Measurements from ENCODE around the gene SLX9. TPM values are rescaled to one million over a fixed set of nuclear protein-coding genes. Genes with fewer than 3 reads are reported as not detected.
"Not testable (repeated sequence)": the region's sequence is repeated elsewhere in the genome, so short reads cannot be mapped to it uniquely, and the experiment has no call there.

SLX9 gene
- total RNA-seq, 1 donor from 2014 or later = 49.3 TPM

DNA sequence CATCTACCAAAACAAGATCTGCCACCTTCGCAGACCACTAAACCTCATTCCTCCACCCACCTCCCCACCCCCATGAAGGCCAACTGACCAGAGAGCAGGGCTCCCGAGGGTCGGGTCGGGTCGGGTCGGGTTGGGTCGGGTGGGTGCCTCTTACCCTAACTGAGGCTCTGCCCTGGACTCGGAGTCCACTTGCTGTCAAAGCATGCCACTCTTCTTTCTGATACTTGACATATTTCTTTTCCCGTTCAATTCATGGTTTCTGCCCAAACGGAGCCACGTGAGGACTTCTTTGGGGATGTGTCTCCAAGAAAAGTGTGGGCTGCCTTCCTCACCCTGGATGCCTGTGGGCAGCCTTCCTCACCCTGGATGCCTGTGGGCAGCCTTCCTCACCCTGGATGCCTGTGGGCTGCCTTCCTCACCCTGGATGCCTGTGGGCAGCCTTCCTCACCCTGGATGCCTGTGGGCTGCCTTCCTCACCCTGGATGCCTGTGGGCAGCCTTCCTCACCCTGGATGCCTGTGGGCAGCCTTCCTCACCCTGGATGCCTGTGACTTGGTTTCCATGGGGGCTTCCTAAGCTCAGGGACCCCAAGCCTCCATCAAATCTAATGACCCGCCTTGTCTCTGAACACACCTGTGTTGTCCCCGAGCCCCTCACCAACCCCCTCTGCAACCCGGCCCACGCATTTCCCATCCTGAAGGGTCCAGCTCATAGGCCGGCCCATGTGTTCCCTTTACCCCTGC is 11.2 kb upstream of the SLX9 start:
- intact Hi-C loops (cut with micrococcal nuclease) = not testable (repeated sequence)

DNA sequence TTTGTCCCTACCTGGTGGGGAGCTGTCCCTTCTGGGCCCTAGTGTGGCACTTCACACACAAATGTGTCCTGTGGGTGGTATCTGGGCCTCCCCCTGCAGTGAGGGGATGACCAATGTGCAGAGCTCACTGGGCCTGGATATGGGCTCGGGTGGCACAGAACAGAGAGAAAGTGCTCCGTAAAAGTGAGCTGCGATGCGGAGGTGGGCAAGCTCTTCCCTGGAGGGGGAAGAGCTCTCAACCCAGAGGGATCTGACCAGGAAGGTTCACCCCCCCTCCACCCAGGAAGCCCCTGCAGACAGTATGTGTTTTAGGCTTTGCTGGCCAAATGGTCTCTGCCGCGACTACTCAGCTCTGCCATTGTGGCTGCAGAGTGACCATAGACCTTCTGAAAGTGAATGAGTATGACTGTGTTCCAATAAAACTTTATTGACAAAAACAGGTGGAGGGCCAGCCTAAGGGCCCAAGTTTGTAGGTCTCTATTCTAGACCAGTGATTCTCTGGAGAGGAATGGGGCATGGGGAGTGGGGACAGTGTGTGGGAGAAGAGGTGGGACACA is 10.5 kb upstream of the SLX9 start:
- intact Hi-C loops (cut with micrococcal nuclease) = no loop called here

DNA sequence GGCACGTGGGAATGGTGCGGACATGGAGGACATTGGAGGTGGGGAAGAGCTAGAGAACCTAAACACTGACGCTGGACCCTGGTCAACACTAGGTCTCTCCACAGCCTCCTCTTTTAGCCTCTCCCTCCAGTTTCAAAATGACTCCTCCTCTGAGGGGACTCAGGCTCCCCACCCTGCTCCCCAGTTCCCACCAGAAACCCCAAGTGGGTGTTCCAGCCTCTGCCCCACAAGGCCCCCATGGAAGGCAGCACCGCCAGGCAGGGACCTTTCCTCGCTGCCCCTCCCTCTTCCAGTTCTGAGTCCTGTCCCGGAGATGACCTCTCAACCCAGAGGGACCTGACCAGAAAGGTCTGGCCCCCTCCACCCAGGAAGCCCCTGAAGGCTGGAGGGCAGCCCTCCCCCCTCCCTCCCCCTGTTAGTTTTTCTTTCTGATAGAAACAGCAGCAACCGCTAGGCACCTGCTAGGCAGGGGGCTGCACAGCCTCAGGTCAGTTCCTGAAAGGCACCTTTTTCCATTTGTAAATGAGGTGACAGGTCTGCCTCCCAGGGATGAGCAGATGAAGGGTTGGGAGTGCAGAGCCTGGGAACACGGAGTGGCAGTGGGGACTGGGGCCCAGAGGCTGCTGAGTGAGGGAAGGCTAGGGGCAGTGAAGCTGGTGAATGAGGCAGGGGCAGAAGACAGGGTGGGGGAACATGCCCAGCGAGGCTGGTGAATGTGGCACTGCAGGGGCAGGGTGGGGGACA is 9.9 kb upstream of the SLX9 start:
- intact Hi-C loops (cut with micrococcal nuclease) = no loop called here

DNA sequence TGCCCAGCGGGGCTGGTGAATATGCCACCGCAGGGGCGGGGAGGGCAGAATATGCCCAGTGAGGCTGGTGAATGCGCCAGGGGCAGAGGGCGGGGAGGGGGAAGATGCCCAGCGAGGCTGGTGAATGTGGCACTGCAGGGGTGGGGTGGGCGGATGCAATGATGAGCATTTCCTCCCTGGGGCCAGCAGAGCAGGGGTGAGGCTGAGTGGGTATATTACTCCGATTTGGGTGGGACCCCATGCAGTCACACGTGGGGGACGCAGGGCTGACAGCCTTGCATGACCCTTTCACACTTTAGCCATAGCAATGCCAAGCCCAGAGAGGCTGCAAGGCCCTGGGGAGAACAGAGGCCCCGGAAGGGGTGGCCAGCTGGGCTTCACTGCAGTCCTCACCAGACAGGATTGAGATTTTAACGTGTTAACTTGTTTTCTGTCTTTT is 9.3 kb upstream of the SLX9 start:
- intact Hi-C loops (cut with micrococcal nuclease) = no loop called here

DNA sequence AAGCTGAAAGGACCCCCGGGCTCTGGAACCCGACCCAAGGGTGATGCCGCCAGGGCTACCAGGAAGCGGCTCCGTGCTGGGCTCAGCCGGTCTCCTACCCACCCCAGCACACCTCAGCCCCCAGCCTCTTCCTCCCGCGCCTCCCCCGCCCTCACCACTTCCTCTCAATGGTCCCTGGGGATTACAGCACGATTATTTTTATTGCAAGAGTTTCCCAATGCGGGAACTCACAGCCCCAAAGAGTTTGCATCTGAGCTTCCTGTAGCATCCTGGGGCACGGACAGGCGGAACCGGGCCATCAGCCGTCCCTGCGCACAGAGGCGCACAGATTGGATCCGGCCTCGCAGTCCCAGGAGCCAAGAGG is 8.7 kb upstream of the SLX9 start:
- intact Hi-C loops (cut with micrococcal nuclease) = loop anchor here (1.0 kb wide), 1 partner anchor 11 kb away; the partner anchor contains the start of gene ITGB2

DNA sequence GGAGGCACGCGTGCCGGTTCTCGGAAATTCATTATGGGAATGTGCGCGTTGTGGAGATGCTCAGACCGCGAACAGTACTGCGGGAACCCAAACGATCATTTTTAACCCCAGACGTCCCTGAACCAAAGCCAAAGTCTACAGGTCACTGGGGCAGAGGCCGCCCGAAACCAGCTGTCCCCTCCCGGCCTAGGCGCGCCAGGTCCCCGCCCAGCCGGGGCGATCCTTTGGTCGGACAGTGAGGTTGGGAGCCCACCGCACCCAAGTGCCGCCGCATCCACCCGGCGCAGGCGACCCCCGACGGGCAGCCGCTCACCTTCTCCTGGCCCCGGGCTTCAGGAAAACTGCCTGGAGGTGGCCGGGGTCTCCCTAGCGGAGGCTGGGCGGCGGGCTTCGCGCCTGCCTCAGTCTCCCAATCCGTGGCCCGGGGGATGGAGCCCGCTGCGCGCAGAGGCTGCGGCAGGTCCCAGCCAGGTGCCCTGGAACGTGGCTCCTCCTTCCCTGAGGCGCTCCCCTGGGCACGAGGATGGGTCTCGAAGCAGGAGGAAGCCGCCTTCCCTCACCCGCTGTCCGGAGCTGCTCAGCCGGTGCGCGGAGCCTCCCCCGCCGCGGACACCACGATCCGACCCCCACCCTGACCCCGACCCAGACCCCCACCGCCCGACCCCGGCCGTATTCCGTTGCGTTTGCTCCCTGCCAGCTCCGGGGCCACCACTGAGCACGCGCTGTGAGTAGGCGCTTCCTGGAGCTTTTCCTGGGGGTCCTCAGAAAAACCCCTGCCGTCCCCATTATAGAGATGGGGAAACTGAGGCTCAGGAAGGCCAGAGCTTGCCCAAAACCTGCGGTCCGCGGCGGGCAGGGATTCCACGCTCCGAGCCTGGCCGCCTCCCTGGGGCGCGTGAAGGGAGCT is 8.1 kb upstream of the SLX9 start:
- intact Hi-C loops (cut with micrococcal nuclease) = loop anchor here (1.0 kb wide), 2 partner anchors 11 to 39 kb away; partner anchors contain the start of gene ITGB2

DNA sequence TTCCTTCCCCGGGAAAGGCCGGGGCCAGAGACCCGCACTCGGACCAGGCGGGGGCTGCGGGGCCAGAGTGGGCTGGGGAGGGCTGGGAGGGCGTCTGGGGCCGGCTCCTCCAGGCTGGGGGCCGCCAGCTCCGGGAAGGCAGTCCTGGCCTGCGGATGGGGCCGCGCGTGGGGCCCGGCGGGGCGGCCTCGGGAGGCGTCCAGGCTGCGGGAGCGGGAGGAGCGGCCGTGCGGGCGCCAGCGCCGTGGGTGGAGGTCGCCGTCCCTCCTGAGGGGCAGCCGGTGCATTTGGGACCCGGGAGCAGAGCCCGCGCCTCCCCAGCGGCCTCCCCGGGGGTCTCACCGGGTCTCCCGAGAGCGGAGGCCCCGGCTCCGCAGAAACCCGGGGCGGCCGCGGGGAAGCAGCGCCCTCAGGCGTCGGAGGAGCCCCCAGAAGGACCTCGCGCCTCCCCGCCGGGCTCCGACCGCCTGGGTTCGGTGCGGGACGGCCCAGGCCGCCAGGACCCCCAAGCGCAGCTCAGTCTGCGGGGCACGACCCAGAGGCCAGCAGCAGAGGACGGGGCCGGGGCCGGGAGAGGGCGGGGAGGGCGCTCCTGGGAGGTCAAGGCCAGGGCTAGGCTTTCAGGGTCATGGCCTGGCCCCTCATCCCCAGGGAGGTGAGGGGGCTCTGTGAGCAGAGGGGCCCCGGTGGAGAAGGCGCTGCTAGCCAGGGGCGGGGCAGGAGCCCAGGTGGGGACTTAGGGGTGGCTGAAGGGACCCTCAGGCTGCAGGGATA is 7.2 kb upstream of the SLX9 start:
- intact Hi-C loops (cut with micrococcal nuclease) = loop anchor here (1.0 kb wide), 1 partner anchor 40 kb away; no protein-coding TSS in a partner anchor

DNA sequence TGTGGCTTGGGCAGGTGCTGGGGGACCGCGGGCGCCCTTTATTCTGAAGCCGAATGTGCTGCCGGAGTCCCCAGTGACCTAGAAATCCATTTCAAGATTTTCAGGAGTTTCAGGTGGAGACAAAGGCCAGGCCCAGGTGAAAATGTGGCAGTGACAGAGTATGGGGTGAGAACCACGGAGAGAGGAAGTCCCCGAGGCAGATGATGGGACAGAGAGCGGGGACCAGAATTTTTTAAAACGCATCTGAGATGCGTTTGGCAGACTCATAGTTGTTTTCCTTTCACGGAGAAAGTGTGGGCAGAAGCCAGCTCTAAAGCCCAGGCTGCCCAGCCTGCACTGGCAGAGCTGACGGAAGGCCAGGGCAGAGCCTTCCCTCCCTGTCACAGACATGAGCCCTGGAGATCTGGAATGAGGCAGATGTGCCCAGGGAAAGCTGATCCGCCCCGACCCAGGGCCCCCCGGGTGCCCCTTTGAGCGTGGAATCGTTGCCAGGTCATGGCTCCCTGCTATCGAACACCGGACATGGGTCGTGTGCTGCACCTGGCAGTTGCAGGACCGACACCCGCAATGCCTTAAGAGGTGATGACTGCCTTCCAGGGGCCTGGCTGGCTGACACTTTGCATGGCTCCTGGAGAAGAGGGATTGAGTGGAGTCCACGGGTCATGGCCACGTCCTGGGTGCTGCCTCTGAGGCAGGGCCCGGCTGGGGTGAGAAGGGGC is 6.5 kb upstream of the SLX9 start:
- intact Hi-C loops (cut with micrococcal nuclease) = no loop called here

DNA sequence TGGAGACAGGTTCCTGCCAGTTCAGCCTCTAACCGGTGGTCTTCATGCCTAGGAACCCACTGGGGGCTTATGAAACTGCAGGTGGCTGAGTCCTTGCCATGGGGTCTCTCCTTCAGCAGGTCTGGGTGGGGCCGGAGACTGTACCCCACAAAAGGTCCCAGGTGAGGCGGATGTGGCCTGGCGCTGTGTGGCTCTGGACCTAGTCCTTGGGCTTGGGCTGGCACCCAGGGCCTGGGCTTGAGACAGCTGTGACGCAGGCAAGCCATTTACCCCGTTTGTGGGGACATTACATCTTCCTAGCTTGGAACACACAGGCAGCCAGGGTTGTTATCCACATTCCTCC is 5.9 kb upstream of the SLX9 start:
- intact Hi-C loops (cut with micrococcal nuclease) = no loop called here

DNA sequence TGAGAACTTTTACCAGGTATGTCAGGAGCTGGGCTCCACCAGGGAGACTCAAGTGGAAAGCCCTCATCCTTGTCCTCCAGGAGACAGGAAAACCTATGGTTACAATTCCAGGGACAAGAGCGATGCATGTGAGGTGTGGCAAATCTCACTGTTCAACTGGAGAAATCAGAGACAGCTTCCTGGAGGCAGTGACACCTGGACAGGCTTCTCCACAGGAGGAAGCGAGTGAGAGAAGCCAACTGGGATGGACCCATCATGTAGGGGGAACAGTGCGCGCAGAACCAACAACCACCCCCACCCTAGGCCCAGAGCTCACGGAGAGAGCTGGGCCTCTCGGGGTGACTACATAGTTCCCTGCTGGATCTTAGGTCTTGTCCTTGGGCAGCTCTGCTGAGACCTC is 5.6 kb upstream of the SLX9 start:
- intact Hi-C loops (cut with micrococcal nuclease) = no loop called here

DNA sequence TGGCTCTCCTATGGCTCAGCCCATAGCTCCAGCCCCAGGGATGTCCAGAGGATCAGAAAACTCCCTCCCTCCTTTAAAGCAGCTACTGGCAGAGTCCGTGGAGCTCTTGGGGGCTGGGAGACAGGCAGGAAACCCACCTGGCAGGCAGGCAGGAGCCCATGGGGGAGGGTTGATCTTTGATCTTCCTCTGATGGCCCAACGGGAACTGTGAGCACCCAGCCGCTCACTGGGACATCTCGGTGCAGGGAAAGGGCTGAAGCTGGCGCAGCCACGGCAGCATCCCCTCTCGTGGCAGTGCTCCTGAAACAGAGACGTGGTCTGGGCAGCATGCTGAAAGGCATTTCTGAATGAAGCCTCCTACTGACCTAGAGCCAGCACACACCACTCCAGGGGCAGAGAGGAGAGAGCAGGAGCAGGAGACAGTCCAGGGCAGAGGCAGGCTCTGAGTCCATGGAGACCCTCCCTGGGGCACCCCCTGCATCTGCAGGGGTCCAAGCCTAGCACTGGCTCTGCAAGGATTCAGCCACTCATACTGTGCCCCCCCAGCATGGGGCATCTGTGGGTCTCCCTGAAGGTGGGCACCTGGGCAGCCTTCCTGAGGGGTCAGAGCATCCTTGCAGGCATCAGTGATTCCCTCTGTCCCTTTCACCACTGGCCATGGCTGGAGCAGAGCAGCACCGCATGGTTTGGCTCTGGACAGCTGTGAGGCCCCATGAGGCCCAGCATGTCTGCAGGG is 4.9 kb upstream of the SLX9 start:
- intact Hi-C loops (cut with micrococcal nuclease) = no loop called here

DNA sequence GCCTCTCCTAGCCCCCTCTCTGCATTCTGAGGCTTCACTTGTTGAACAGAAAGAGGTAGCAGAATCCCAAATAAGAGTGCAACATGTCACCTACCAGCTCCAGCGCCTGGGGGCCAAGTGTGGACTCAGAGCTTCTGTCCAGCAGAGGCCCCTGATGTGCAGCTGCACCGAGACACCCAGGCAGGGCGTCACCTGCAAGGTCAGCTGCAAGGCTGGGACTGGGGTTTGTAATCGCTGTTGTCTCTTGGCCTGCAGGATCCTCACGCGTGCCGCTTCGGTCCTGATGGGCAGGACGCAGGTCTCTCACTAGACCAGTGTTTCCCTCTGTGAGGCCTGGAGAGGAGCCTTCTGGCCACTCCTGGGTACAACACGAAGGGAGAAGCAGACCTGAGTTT is 4.3 kb upstream of the SLX9 start:
- intact Hi-C loops (cut with micrococcal nuclease) = no loop called here

DNA sequence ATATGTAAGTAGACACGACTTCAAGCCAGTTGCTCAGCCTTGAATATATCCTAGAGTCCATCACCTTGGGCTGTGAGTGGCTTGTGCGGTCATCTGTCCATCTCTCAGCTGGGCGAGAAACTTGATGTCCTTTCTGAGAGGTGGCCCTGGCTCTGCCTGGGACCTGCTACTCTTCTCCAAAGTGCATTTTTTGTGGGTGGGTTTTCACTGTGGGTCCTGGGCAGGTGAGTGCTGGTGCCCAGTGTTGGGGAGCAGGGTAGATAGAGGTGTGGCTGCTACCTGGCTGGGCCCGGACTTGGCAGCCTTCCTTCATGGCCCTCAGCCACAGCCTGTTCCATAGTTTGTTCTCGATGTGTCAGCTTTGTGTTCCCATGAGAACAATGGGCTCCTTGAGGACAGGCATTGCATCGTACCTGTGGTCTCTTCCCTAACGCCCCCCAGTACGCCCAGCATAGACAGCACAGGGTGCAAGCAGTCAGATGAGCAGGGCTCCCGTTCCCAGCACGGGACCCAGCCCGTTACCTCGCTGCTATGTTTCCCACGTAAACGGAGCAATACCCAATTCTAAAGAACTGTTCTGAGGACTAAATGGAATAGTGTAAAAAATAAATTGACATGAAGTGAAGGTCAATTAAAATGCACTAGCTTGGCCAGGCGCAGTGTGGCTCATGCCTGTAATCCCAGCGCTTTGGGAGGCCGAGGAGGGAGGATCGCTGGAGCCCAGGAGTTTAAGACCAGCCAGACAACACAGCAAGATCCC is 877 bp upstream of the SLX9 start:
- intact Hi-C loops (cut with micrococcal nuclease) = loop anchor here (2.0 kb wide), 1 partner anchor 18 kb away; the partner anchor contains the start of gene ITGB2

DNA sequence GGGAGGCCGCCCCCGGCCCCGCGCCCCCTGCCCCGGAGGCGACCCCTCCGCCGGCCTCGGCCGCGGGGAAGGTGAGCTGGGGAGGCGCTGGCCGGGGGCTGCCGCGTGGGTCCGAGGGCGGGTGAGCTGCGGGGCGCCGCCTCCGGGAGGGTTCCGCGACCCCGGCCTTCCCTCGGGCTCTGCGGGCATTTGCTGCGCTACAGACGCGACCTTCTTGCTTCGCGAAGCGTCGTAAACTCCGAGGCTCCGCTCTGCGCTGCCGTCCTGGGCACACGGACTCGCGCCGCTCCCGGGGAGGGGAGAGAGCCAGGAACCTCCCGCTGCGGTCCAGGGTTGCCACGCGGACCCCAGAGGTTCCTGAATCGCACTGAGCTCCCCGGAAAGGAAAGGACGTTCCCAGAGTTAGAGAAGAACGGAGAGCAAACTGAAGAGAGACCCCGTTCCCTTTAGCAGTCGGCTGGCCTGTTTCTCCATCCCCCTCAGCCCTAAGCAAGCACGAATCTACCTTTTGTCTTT is 345 bp downstream of the SLX9 start:
- intact Hi-C loops (cut with micrococcal nuclease) = loop anchor here (5.0 kb wide), 1 partner anchor 137 kb away; no protein-coding TSS in a partner anchor

DNA sequence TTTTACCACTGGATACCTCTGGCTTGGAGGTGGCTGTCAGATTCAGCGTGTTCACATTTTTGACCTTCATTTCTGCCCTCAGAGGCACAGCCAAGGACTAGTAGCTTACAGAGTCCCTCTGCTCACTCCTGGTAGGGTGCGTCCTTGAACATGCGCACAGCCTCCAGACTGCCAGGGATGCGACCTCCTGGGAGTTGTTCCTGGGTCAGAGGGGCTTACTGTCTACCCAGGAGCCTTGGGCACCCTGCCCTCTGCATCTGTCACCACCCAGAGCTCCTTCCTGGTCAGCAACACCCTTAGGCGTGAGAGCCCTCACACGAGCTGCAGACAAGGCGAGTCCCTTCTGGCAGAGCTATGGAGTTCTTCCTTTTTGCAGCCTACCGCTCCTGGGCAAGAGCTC is 1.7 kb downstream of the SLX9 start:
- intact Hi-C loops (cut with micrococcal nuclease) = loop anchor here (5.0 kb wide), 1 partner anchor 136 kb away; no protein-coding TSS in a partner anchor

DNA sequence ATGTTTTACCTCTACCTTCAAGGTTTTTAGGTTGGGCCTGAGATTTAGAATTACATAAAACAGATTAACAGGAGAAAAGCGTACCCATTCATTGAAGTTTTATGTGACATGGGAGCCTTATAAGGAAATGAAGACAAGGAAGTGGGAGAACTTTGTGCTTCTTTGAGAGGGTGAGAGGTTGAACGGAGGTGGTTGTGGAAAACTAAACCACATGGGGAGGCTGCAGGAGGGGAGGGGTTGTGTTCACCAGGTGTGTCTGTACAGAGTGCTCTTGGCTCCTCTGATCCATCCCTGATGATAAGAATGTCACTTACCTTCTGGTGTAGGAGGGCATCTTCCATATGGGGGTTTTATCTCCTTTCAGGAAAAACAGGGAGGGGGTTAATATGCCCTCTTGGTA is 2.7 kb downstream of the SLX9 start:
- intact Hi-C loops (cut with micrococcal nuclease) = loop anchor here (5.0 kb wide), 1 partner anchor 135 kb away; no protein-coding TSS in a partner anchor

DNA sequence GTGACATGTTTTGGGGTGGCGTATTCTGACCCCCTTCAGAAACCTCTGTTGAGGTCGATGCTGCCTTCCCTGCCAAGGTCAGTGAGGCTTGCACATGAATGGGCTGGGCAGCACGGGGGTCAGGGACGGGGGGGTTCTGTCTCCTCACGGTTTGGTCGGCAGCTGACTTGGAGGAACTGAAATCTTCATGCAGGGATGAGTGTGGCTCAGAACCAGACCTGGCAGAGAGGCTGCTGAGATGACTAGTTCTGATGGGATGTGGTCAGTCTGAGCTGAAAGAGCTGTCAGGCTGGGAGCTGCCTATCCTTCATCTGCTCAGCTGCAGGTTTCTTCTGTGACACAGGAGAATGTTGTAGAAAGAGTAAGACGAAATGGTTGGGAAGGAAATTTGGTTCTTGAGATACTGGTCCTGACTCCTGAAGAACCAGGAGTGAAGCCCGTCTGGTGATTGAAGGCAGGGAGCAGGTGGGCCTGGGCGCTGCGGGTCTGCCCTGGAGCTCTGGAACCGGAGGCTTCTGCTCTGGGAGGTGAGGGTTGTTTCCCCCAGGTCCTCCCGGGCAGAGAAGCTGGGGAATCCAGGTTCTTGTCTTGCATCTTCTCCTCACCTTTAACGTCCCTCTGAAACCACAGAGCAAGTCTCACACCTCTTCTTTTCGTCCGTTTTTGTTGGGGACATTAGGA is 3.3 kb downstream of the SLX9 start:
- intact Hi-C loops (cut with micrococcal nuclease) = loop anchor here (5.0 kb wide), 1 partner anchor 134 kb away; no protein-coding TSS in a partner anchor
